Ovary (tissue), 9 donors: Measurements from ENCODE around the gene CPZ. TPM values are rescaled to one million over a fixed set of nuclear protein-coding genes. Genes with fewer than 3 reads are reported as not detected.

Source experiments
- DNase-seq, 5 donors: peaks; one replicate each; pipeline ENCODE4 v3.0.0-alpha.2; 2019 to 2020
- H3K27ac ChIP-seq, 2 donors: fragments of 200-600 bp; one replicate each; pipeline versions ENCODE4 v1.5.1 to v1.8.0; 2019 to 2022
- H3K27me3 ChIP-seq: fragments of 200-600 bp; one replicate; pipeline ENCODE4 v1.8.0; 2022
- H3K36me3 ChIP-seq: fragments of 200-600 bp; sonication (generic); one replicate; pipeline ENCODE4 v1.5.1; 2019
- H3K4me1 ChIP-seq: one replicate; pipeline ENCODE4 v1.8.1; 2013; ENCODE audit warnings: mild to moderate bottlenecking, moderate library complexity; ENCODE audit not compliant: insufficient read depth
- H3K4me3 ChIP-seq: fragments of 200-600 bp; sonication (generic); one replicate; pipeline ENCODE4 v1.5.1; 2017
- H3K9me3 ChIP-seq, 2 donors: fragments of 200-600 bp in 1 of 2; sonication (generic) in 1 of 2; one replicate each; pipeline versions ENCODE4 v1.5.1 to v1.8.1; 2013 to 2019; ENCODE audit warnings: mild to moderate bottlenecking in 1 of 2, moderate library complexity in 1 of 2
- EP300 ChIP-seq: sonication (generic); formaldehyde crosslinking; IDR thresholded peaks from one replicate; pipeline ENCODE4 v1.6.1; 2017; ENCODE audit warnings: antibody characterized with exemption
- POLR2A ChIP-seq: fragments of 450-650 bp; IDR thresholded peaks from one replicate; pipeline ENCODE4 v1.6.1; 2017; ENCODE audit warnings: antibody characterized with exemption, mild to moderate bottlenecking, moderate library complexity
- WGBS, 3 donors: extraction: QIAGEN DNeasy Blood & Tissue Kit in 1 of 3; methylation state at CpG; one replicate each; pipeline versions ENCODE4 v1.1.5 to v1.1.7; 2013 to 2017; 5-methylcytosine and 5-hydroxymethylcytosine counted together
- intact Hi-C, 4 donors: fragments of 100-400 bp; cut with DNase I; formaldehyde crosslinking; loops; one replicate each; pipeline versions ENCODE4 v1.11.0 to v1.15.1; 2022 to 2023
- polyA plus RNA-seq, 2 donors: library from polyadenylated mRNA; stranded (reverse); fragments of 200-250 nt in 1 of 2; fragments of 350-450 nt in 1 of 2; fragmentation: Illumina TruSeq in 1 of 2; extraction: RNeasy Lipid Tissue Mini Kit (QIAGEN cat#74804) in 1 of 2; gene quantifications; one replicate each; pipeline ENCODE4 v1.2.3, GENCODE V29; 2013 to 2014
- total RNA-seq, 7 donors: library from RNA; depleted of rRNA in 2 of 7; stranded (reverse); fragments of >200 nt in 2 of 7; fragmentation: NEBNext Ultra II Directional in 3 of 7; extraction: Animal tissue kit (Norgen Biotek cat#: 25700) in 3 of 7; gene quantifications; one replicate each; pipeline versions ENCODE4 v1.1.0 to v1.2.4, GENCODE V29; 2016 to 2023
- TF ChIP-seq, protein P1 (sequence below), 3 donors: fragments of 450-650 bp in 2 of 3; fragments of 200-600 bp in 1 of 3; IDR thresholded peaks; one replicate each; pipeline versions ENCODE4 v1.5.1 to v1.8.0; 2016 to 2022; ENCODE audit warnings: antibody characterized with exemption in 3 of 3, mild to moderate bottlenecking in 1 of 3
- donor health status: DM: no; HTN: no; CAD: no; lungs with moderate emphysema.
- donor health status: DM: no; HTN: no; CAD: no.
- donor health status: Bipolar disorder and iron deficiency.
- donor health status: DM: yes; HTN: yes; CAD: no.
- donor health status: DM: no; HTN: no; CAD: no.
- donor health status: DM: yes; HTN: yes; CAD: no.

The CPZ gene
- total and polyA plus RNA-seq, 9 donors, result 51.0 to 212 (median 129) TPM

DNA sequence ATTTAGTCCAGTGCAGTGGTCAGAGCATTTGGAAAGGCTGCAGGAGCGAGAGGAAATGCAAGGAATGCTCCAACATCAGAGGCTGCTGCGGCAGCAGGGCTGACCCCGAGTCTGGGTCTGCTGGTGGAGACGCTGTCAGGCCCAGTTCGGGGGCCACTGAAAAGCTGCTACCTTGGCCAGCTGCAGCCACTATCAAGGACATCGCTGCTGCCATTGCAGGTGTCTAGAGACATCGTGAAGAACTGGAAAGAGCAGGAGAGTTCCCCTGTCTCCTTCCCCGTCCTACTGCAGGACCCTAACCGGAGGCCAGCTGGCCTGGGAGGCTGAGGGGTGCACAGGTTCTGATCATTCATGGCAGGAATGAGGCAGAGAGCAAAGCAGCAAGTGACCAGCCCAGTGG, 41.9 kb upstream of the CPZ start:
- H3K4me3 ChIP-seq, result no peak overlapping the region
- no peak overlapping the region for H3K27ac ChIP-seq
- intact Hi-C loops, result no loop called here
- no peaks in the 10 kb centered on the region for H3K36me3 ChIP-seq
- peaks cover 5% of the 10 kb centered on the region for H3K4me1 ChIP-seq
- DNase-seq, result peak in 1 of 5 donors; percentile 28
- TF ChIP-seq, protein P1, sequence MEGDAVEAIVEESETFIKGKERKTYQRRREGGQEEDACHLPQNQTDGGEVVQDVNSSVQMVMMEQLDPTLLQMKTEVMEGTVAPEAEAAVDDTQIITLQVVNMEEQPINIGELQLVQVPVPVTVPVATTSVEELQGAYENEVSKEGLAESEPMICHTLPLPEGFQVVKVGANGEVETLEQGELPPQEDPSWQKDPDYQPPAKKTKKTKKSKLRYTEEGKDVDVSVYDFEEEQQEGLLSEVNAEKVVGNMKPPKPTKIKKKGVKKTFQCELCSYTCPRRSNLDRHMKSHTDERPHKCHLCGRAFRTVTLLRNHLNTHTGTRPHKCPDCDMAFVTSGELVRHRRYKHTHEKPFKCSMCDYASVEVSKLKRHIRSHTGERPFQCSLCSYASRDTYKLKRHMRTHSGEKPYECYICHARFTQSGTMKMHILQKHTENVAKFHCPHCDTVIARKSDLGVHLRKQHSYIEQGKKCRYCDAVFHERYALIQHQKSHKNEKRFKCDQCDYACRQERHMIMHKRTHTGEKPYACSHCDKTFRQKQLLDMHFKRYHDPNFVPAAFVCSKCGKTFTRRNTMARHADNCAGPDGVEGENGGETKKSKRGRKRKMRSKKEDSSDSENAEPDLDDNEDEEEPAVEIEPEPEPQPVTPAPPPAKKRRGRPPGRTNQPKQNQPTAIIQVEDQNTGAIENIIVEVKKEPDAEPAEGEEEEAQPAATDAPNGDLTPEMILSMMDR (IDR thresholded peaks at IDR 0.05), result no peak
- TF ChIP-seq POLR2A, result no peak
- TF ChIP-seq EP300, result no peak
- no peaks in the 10 kb centered on the region for H3K27me3 ChIP-seq
- 51 to 66% (median 60%) methylated on average over 9 of the region's 9 CpGs for WGBS, 3 donors
- no peaks in the 10 kb centered on the region for H3K9me3 ChIP-seq

DNA sequence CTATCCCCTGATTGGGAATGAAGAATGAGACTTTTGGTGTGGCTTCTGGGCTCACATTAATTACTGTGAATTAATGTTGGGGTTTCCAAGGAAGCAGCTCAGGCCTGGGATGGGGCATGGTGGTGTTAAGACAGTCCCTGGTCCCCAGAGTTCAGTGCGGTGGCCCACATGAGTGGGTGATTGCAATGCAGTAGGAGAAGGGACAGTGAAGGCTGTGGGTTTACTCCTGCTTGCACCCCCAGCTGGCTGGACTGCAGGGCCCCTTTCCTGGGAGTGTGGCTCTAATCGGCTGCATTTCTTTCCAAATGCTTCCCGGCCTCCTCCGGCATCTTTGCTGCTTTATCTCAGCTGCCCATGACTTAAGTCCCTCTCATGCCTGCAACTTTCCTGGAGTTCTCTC, 40.5 kb upstream of the CPZ start:
- no peak overlapping the region for H3K4me3 ChIP-seq
- peaks cover 5% of the 10 kb centered on the region for H3K4me1 ChIP-seq
- no peak overlapping the region for H3K27ac ChIP-seq
- intact Hi-C loops, result no loop called here
- H3K36me3 ChIP-seq, result no peaks in the 10 kb centered on the region
- no peaks in the 10 kb centered on the region for H3K9me3 ChIP-seq
- H3K27me3 ChIP-seq, result no peaks in the 10 kb centered on the region
- peak in 2 of 5 donors; percentile 7 to 11 for DNase-seq
- 74 to 90% (median 76%) methylated on average over 4 of the region's 4 CpGs for WGBS, 3 donors
- TF ChIP-seq, protein P1 (IDR thresholded peaks at IDR 0.05), result no peak
- TF ChIP-seq EP300 (no peak), POLR2A (no peak)

DNA sequence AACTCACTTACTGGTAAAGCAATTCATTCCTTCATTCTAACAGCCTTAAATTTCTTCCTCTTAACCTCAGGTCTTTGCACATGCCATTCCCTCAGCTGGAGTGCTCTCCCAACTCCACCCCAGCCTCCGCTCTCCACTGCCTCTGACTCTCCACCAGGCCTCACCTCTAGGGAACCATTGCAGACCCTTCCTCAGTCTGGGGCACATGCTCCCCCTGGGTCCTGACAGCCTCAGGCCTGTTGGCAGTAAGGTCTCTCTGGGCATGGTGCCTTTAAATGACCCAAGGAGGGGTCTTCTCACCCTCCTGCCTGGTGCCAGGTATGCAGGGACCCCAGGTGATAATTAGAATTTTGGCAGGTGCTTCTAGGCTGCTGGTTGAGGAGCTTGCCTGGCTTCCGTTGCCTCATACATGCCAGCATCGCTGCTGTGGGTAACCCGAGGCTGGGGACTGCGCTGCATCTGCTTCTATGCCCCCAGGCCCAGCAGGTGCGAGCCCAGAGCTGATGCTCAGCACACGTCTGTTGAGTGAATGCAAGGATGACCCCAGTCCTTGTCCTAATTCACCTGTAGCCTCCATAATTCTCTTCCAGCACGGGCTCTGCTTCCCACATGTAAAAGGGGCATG, 39.9 kb upstream of the CPZ start:
- peak in 2 of 5 donors; percentile 8 to 25 for DNase-seq
- 83 to 92% (median 90%) methylated on average over 8 of the region's 8 CpGs for WGBS, 3 donors
- H3K4me3 ChIP-seq, result no peak overlapping the region
- TF ChIP-seq EP300 (no peak), POLR2A (no peak)
- TF ChIP-seq, protein P1 (IDR thresholded peaks at IDR 0.05), result no peak
- no peaks in the 10 kb centered on the region for H3K36me3 ChIP-seq
- intact Hi-C loops, result no loop called here
- H3K9me3 ChIP-seq, result no peaks in the 10 kb centered on the region
- peaks cover 5% of the 10 kb centered on the region for H3K4me1 ChIP-seq
- no peak overlapping the region for H3K27ac ChIP-seq
- no peaks in the 10 kb centered on the region for H3K27me3 ChIP-seq

DNA sequence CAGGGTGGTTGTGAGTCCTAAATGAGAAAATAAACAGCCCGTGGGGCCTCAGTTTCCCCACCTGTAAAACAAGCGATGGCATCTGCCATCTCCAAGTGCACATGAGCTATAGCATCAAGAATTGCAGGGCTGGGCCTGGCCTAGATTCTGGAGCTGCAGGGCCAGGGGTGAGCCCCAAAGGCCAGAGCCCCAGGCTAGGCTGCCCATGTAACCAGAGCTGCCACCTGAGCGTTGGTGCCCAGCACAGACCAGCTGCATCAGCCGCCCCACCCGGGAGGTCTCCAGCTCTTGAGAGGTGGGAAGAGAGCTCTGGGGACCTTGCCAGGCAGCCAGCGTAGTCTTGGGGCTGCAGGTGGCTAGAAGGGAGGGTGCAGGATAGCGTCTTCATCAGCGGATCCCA, 39.3 kb upstream of the CPZ start:
- Histone ChIP-seq H3K9me3 (no peaks in the 10 kb centered on the region), H3K36me3 (no peaks in the 10 kb centered on the region), H3K27ac (no peak overlapping the region), H3K4me3 (no peak overlapping the region), H3K27me3 (no peaks in the 10 kb centered on the region), H3K4me1 (peaks cover 5% of the 10 kb centered on the region)
- WGBS, 3 donors, result 78 to 88% (median 86%) methylated on average over 8 of the region's 8 CpGs
- TF ChIP-seq, protein P1 (IDR thresholded peaks at IDR 0.05), result no peak
- TF ChIP-seq POLR2A (no peak), EP300 (no peak)
- DNase-seq, result peak in 2 of 5 donors; percentile 9 to 30
- intact Hi-C loops, result no loop called here
